Measurements from ENCODE around the gene FBRSL1. TPM values are rescaled to one million over a fixed set of nuclear protein-coding genes. Genes with fewer than 3 reads are reported as not detected.

The FBRSL1 gene
- total and polyA plus RNA-seq, 2 donors (not counting 3 experiments of a cell fraction or from before 2014, with no cell fraction given): 19.3 to 79.8 TPM

- dilution Hi-C loops (cut with MboI; ENCODE audit: extremely low pct_ligation_motif_present, low sequenced_read_pairs): no loop called here
- H3K9me1 ChIP-seq (replicated peaks; ENCODE audit: control insufficient read depth, extremely low read depth, insufficient read depth, low read length): no peaks in the 10 kb centered on the region
- H3K27me3 ChIP-seq (ENCODE audit: control insufficient read depth in 2 of 2, insufficient read depth in 2 of 2, low read length in 2 of 2): no peaks in the 10 kb centered on the region
- no peak overlapping the region for H3K9ac ChIP-seq (replicated peaks; ENCODE audit: extremely low read depth, insufficient read depth, low read length)
- H3K4me3 ChIP-seq (replicated peaks in 1 of 3; ENCODE audit: insufficient read depth in 1 of 3, low read depth in 1 of 3, low read length in 3 of 3): no peak overlapping the region
- no peaks in the 10 kb centered on the region for H3K36me3 ChIP-seq (ENCODE audit: control insufficient read depth in 2 of 2, extremely low read depth in 1 of 2, insufficient read depth in 2 of 2, low read length in 2 of 2)
- H3K4me1 ChIP-seq (ENCODE audit: control insufficient read depth, extremely low read depth, insufficient read depth, low read length): no peaks in the 10 kb centered on the region
- no peaks in the 10 kb centered on the region for H3K9me3 ChIP-seq (replicated peaks; ENCODE audit: control insufficient read depth, insufficient read depth, low read length)
- no peak overlapping the region for H3K27ac ChIP-seq (ENCODE audit: insufficient read depth, low read depth, low read length)
- H3K4me2 ChIP-seq (ENCODE audit: insufficient read depth, low read length): no peak overlapping the region
- no peak for TF ChIP-seq MAX (IDR thresholded peaks at IDR 0.05; ENCODE audit: insufficient read depth, insufficient read length)
- peak; percentile 81 to 90 for TF ChIP-seq CTCF (IDR thresholded peaks at IDR 0.05; ENCODE audit: extremely low read depth in 1 of 2, insufficient read depth in 1 of 2, low read depth in 1 of 2, low read length in 2 of 2)
- H3K79me2 ChIP-seq (ENCODE audit: control insufficient read depth, insufficient read depth, low read length): no peaks in the 10 kb centered on the region
- H2AFZ ChIP-seq (ENCODE audit: low read depth, low read length): no peak overlapping the region
- intact Hi-C loops (cut with micrococcal nuclease): loop anchor here (1.0 to 10.0 kb wide), 3 partner anchors 59 to 369 kb away; no protein-coding TSS in a partner anchor
- FAIRE-seq (peak; percentile 83), DNase-seq (ENCODE audit: low read depth, low spot score) (peak; percentile 28)
- ChIA-PET CTCF (interaction anchor here (0.6 to 5.1 kb wide), 16 partner anchors 17 to 370 kb away, joined by 3 to 75 read pairs (median 4); no protein-coding TSS in a partner anchor), POLR2A (no interaction called here)
- no TSS peak for BruUV-seq (replicated peaks)
- no peaks in the 10 kb centered on the region for H4K20me1 ChIP-seq (replicated peaks; ENCODE audit: control insufficient read depth, extremely low read depth, insufficient read depth, low read length)
Measured at GRCh38 chr12:132523576-132524331, 33.8 kb downstream of the FBRSL1 start.

DNA sequence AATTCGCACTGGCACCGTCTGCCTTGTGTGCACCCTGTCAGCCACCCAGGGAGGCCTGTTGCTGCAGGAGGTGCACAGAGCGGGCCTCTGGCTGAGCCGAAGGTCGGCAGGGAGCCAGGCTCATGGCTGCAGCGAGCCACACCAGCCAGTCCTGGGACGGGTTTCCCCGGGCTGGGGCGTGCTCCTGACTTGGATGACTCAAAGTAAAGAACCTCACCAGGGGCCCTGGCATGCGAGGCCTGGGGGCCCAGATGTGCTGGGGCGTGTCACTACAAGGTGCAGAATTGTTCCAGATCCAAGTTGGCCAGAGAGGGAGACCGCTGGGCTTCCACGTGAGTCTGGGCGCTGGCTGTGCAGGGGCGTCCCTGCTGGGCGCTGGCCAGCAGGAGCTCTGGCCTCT, 34.5 kb downstream of the FBRSL1 start:
- no peak overlapping the region for H3K4me2 ChIP-seq (ENCODE audit: insufficient read depth, low read length)
- ChIA-PET CTCF (interaction anchor here (1.0 to 5.1 kb wide), 8 partner anchors 33 to 371 kb away, joined by 3 to 75 read pairs (median 7); no protein-coding TSS in a partner anchor), POLR2A (no interaction called here)
- H4K20me1 ChIP-seq (replicated peaks; ENCODE audit: control insufficient read depth, extremely low read depth, insufficient read depth, low read length): no peaks in the 10 kb centered on the region
- no peaks in the 10 kb centered on the region for H3K27me3 ChIP-seq (ENCODE audit: control insufficient read depth in 2 of 2, insufficient read depth in 2 of 2, low read length in 2 of 2)
- no peaks in the 10 kb centered on the region for H3K79me2 ChIP-seq (ENCODE audit: control insufficient read depth, insufficient read depth, low read length)
- DNase-seq (ENCODE audit: low read depth, low spot score) (no peak), FAIRE-seq (no peak)
- no peak overlapping the region for H2AFZ ChIP-seq (ENCODE audit: low read depth, low read length)
- H3K36me3 ChIP-seq (ENCODE audit: control insufficient read depth in 2 of 2, extremely low read depth in 1 of 2, insufficient read depth in 2 of 2, low read length in 2 of 2): no peaks in the 10 kb centered on the region
- BruUV-seq (replicated peaks): no TSS peak
- no peak overlapping the region for H3K4me3 ChIP-seq (replicated peaks in 1 of 3; ENCODE audit: insufficient read depth in 1 of 3, low read depth in 1 of 3, low read length in 3 of 3)
- H3K9me3 ChIP-seq (replicated peaks; ENCODE audit: control insufficient read depth, insufficient read depth, low read length): no peaks in the 10 kb centered on the region
- intact Hi-C loops (cut with micrococcal nuclease): loop anchor here (1.0 to 10.0 kb wide), 2 partner anchors 60 to 370 kb away; no protein-coding TSS in a partner anchor
- H3K27ac ChIP-seq (ENCODE audit: insufficient read depth, low read depth, low read length): no peak overlapping the region
- dilution Hi-C loops (cut with MboI; ENCODE audit: extremely low pct_ligation_motif_present, low sequenced_read_pairs): no loop called here
- no peaks in the 10 kb centered on the region for H3K4me1 ChIP-seq (ENCODE audit: control insufficient read depth, extremely low read depth, insufficient read depth, low read length)
- no peak overlapping the region for H3K9ac ChIP-seq (replicated peaks; ENCODE audit: extremely low read depth, insufficient read depth, low read length)
- H3K9me1 ChIP-seq (replicated peaks; ENCODE audit: control insufficient read depth, extremely low read depth, insufficient read depth, low read length): no peaks in the 10 kb centered on the region
- no peak for TF ChIP-seq POLR2A (IDR thresholded peaks at IDR 0.05; ENCODE audit: low read depth, low read length)
- TF ChIP-seq CTCF (IDR thresholded peaks at IDR 0.05; ENCODE audit: extremely low read depth in 1 of 2, insufficient read depth in 1 of 2, low read depth in 1 of 2, low read length in 2 of 2): no peak
- no peak for TF ChIP-seq JUN (IDR thresholded peaks at IDR 0.05; ENCODE audit: borderline replicate concordance, insufficient read depth, insufficient read length, low read depth)
- TF ChIP-seq MYC (IDR thresholded peaks at IDR 0.05; ENCODE audit: low read depth, low read length): no peak
- no peak for TF ChIP-seq POLR2AphosphoS5 (IDR thresholded peaks at IDR 0.05; ENCODE audit: insufficient read depth, low read depth, low read length)
- TF ChIP-seq FOS (IDR thresholded peaks at IDR 0.05; ENCODE audit: borderline replicate concordance, insufficient read depth, low read length): no peak
- no peak for TF ChIP-seq GATA2 (IDR thresholded peaks at IDR 0.05; ENCODE audit: insufficient read depth, insufficient read length, low read depth, low read length)
- no peak for TF ChIP-seq EZH2 (IDR thresholded peaks at IDR 0.05; ENCODE audit: borderline replicate concordance, low read depth, low read length, severe bottlenecking)
- no peak for TF ChIP-seq MAX (IDR thresholded peaks at IDR 0.05; ENCODE audit: insufficient read depth, insufficient read length)
